Mononuclear cell (primary cell): ENCODE data around the gene IL9. TPM values are rescaled to one million over a fixed set of nuclear protein-coding genes. Genes with fewer than 3 reads are reported as not detected.

Experiments
- H3K27me3 ChIP-seq: 2 replicates; pipeline ENCODE4 v1.6.0; 2011; ENCODE audit warnings: low read length, control low read depth; ENCODE audit not compliant: insufficient read depth
- H3K4me1 ChIP-seq: 2 replicates; pipeline ENCODE4 v1.5.1; 2011; ENCODE audit warnings: mild to moderate bottlenecking, low read length, control low read depth; ENCODE audit not compliant: insufficient read depth
- H3K4me3 ChIP-seq: 2 replicates; pipeline ENCODE4 v1.5.1; 2011; ENCODE audit warnings: mild to moderate bottlenecking, low read length, moderate library complexity
- H3K9me3 ChIP-seq: 2 replicates; pipeline ENCODE4 v1.5.1; 2011; ENCODE audit warnings: low read depth, mild to moderate bottlenecking, control low read depth, low read length
- total RNA-seq: library from RNA; depleted of rRNA; stranded (reverse); fragments of >200 nt; gene quantifications from one replicate; pipeline ENCODE4 v1.2.3, GENCODE V29; 2012

IL9 gene
- not detected for total RNA-seq

GRCh38 chr5:135895474-135896006 is at the start of gene IL9:
IL9 (minus strand) TSS chr5:135895841; CDS start chr5:135895816, 25 bp downstream.
- Histone ChIP-seq H3K9me3 (no peaks in the 10 kb centered on the region), H3K4me1 (no peaks in the 10 kb centered on the region), H3K4me3 (no peak within 1 kb of the TSS), H3K27me3 (peaks cover 17% of the 10 kb centered on the region)

- no peaks in the 10 kb centered on the region for H3K9me3 ChIP-seq
- no peaks in the 10 kb centered on the region for H3K4me1 ChIP-seq
- no peak overlapping the region for H3K4me3 ChIP-seq
- peaks cover 10% of the 10 kb centered on the region for H3K27me3 ChIP-seq
Measured at GRCh38 chr5:135944967-135945560, 49.4 kb upstream of the IL9 start.

GRCh38 chr5:135944564-135944963 is 48.9 kb upstream of the IL9 start:
- H3K4me1 ChIP-seq = no peaks in the 10 kb centered on the region
- H3K9me3 ChIP-seq = no peaks in the 10 kb centered on the region
- H3K27me3 ChIP-seq = peaks cover 14% of the 10 kb centered on the region
- H3K4me3 ChIP-seq = no peak overlapping the region

GRCh38 chr5:135942202-135942771 is 46.6 kb upstream of the IL9 start:
- Histone ChIP-seq H3K9me3 (no peaks in the 10 kb centered on the region), H3K4me1 (no peaks in the 10 kb centered on the region), H3K27me3 (peaks cover 24% of the 10 kb centered on the region), H3K4me3 (no peak overlapping the region)

- Histone ChIP-seq H3K4me1 (no peaks in the 10 kb centered on the region), H3K4me3 (no peak overlapping the region), H3K9me3 (no peaks in the 10 kb centered on the region), H3K27me3 (peaks cover 24% of the 10 kb centered on the region)
Measured at GRCh38 chr5:135941711-135942110, 46.1 kb upstream of the IL9 start.

- H3K4me3 ChIP-seq = no peak overlapping the region
- H3K27me3 ChIP-seq = peaks cover 29% of the 10 kb centered on the region
- H3K4me1 ChIP-seq = no peaks in the 10 kb centered on the region
- no peaks in the 10 kb centered on the region for H3K9me3 ChIP-seq
Measured at GRCh38 chr5:135937245-135937911, 41.7 kb upstream of the IL9 start.

GRCh38 chr5:135934939-135935338 is 39.3 kb upstream of the IL9 start:
- Histone ChIP-seq H3K4me3 (no peak overlapping the region), H3K4me1 (no peaks in the 10 kb centered on the region), H3K9me3 (no peaks in the 10 kb centered on the region), H3K27me3 (peaks cover 44% of the 10 kb centered on the region)

- no peaks in the 10 kb centered on the region for H3K4me1 ChIP-seq
- peaks cover 69% of the 10 kb centered on the region for H3K27me3 ChIP-seq
- H3K9me3 ChIP-seq = no peaks in the 10 kb centered on the region
- H3K4me3 ChIP-seq = no peak overlapping the region
Measured at GRCh38 chr5:135930949-135931295, 35.3 kb upstream of the IL9 start.

- H3K27me3 ChIP-seq = peaks cover 75% of the 10 kb centered on the region
- H3K4me1 ChIP-seq = no peaks in the 10 kb centered on the region
- H3K9me3 ChIP-seq = no peaks in the 10 kb centered on the region
- no peak overlapping the region for H3K4me3 ChIP-seq
Measured at GRCh38 chr5:135930029-135930948, 34.6 kb upstream of the IL9 start.

- Histone ChIP-seq H3K27me3 (peaks cover 57% of the 10 kb centered on the region), H3K4me1 (no peaks in the 10 kb centered on the region), H3K4me3 (no peak overlapping the region), H3K9me3 (no peaks in the 10 kb centered on the region)
Measured at GRCh38 chr5:135921388-135921787, 25.7 kb upstream of the IL9 start.

GRCh38 chr5:135920199-135920598 is 24.6 kb upstream of the IL9 start:
- Histone ChIP-seq H3K4me3 (no peak overlapping the region), H3K9me3 (no peaks in the 10 kb centered on the region), H3K4me1 (no peaks in the 10 kb centered on the region), H3K27me3 (peaks cover 49% of the 10 kb centered on the region)

GRCh38 chr5:135916638-135917263 is 21.1 kb upstream of the IL9 start:
- H3K4me3 ChIP-seq = no peak overlapping the region
- H3K4me1 ChIP-seq = no peaks in the 10 kb centered on the region
- H3K9me3 ChIP-seq = no peaks in the 10 kb centered on the region
- H3K27me3 ChIP-seq = peaks cover 41% of the 10 kb centered on the region

GRCh38 chr5:135915466-135916001 is 19.9 kb upstream of the IL9 start:
- Histone ChIP-seq H3K4me1 (no peaks in the 10 kb centered on the region), H3K9me3 (no peaks in the 10 kb centered on the region), H3K27me3 (peaks cover 32% of the 10 kb centered on the region), H3K4me3 (no peak overlapping the region)
